ENCODE measurements around the gene COP1. TPM values are rescaled to one million over a fixed set of nuclear protein-coding genes. Genes with fewer than 3 reads are reported as not detected.

COP1 gene
- polyA plus RNA-seq, 3 donors: 44.0 to 74.2 (median 68.6) TPM

DNA sequence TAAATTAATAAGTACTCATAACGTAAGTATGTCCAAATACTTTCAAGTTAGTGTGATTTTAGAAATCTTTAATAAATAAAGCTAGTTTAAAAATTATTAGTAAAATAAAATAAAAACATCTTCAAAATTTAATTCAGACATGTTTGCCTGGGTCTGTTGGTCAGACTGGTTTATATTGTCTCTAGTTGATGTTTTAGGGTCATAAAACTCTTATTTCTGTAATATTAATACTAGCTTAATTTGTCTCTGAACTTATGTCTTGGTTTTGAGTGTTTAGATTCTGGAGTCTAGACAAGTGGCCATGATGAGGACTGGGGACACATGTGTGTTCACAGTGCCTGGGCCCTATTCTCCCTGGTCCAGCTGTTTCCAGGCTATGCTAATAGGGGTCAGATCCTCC lies 279.1 kb downstream of the COP1 start:
- no peak overlapping the region for H3K4me3 ChIP-seq (replicated peaks in 1 of 3; ENCODE audit: low read depth in 2 of 3, low read length in 3 of 3)
- intact Hi-C loops (cut with micrococcal nuclease): no loop called here
- H3K27ac ChIP-seq (ENCODE audit: low read depth in 1 of 2, low read length in 2 of 2): no peak overlapping the region
- no peaks in the 10 kb centered on the region for H4K20me1 ChIP-seq (ENCODE audit: insufficient read depth, low read length)
- H3K9me3 ChIP-seq (replicated peaks in 1 of 2; ENCODE audit: control insufficient read depth in 1 of 2, insufficient read depth in 1 of 2, low read length in 2 of 2): peaks cover 7 to 18% of the 10 kb centered on the region in 2 donors
- H3K27me3 ChIP-seq (ENCODE audit: control insufficient read depth in 2 of 2, insufficient read depth in 2 of 2, low read length in 2 of 2): no peaks in the 10 kb centered on the region
- Mint-ChIP-seq H3K36me3 (peaks cover 12 to 21% of the 10 kb centered on the region in 2 donors), H3K4me3 (no peak overlapping the region), H3K27me3 (ENCODE audit: low read depth in 3 of 3) (no peaks in the 10 kb centered on the region), H3K4me1 (no peaks in the 10 kb centered on the region), H3K9me3 (peaks cover 2 to 19% (median 12%) of the 10 kb centered on the region in 7 donors), H3K27ac (no peak overlapping the region)
- peaks cover 0 to 5% of the 10 kb centered on the region in 2 donors for H3K36me3 ChIP-seq (replicated peaks in 1 of 2; ENCODE audit: control insufficient read depth in 1 of 2, insufficient read depth in 2 of 2, low read length in 2 of 2)
- no peak for DNase-seq
- no peak overlapping the region for H2AFZ ChIP-seq (ENCODE audit: insufficient read depth, low read depth, low read length, poor library complexity, severe bottlenecking)
- no peak overlapping the region for H3K4me2 ChIP-seq (replicated peaks; ENCODE audit: extremely low read depth, low read length, poor library complexity, severe bottlenecking)
- TF ChIP-seq CTCF (IDR thresholded peaks at IDR 0.05): no peak
- WGBS (ENCODE audit: insufficient coverage): no CpG with 5 or more reads among the region's 1 CpG
- no peaks in the 10 kb centered on the region for H3K4me1 ChIP-seq (ENCODE audit: control insufficient read depth in 1 of 2, insufficient read depth in 2 of 2, low read length in 2 of 2)
- no peak overlapping the region for H3K9ac ChIP-seq (ENCODE audit: insufficient read depth, low read length, poor library complexity, severe bottlenecking)
- no peaks in the 10 kb centered on the region for H3K79me2 ChIP-seq (ENCODE audit: insufficient read depth, low read length)

GRCh38 chr1:175922254-175922881 lies 284.7 kb downstream of the COP1 start:
- no peak for TF ChIP-seq CTCF (IDR thresholded peaks at IDR 0.05)
- no peak overlapping the region for H3K9ac ChIP-seq (ENCODE audit: insufficient read depth, low read length, poor library complexity, severe bottlenecking)
- no peaks in the 10 kb centered on the region for H4K20me1 ChIP-seq (ENCODE audit: insufficient read depth, low read length)
- H3K4me3 Mint-ChIP-seq: no peak overlapping the region
- DNase-seq: no peak
- WGBS (ENCODE audit: insufficient coverage): 90% methylated on average over 2 of the region's 3 CpGs
- peaks cover 0 to 3% of the 10 kb centered on the region in 2 donors for H3K36me3 ChIP-seq (replicated peaks in 1 of 2; ENCODE audit: control insufficient read depth in 1 of 2, insufficient read depth in 2 of 2, low read length in 2 of 2)
- H3K27me3 ChIP-seq (ENCODE audit: control insufficient read depth in 2 of 2, insufficient read depth in 2 of 2, low read length in 2 of 2): no peaks in the 10 kb centered on the region
- no peaks in the 10 kb centered on the region for H3K4me1 ChIP-seq (ENCODE audit: control insufficient read depth in 1 of 2, insufficient read depth in 2 of 2, low read length in 2 of 2)
- no peak overlapping the region for H3K4me3 ChIP-seq (replicated peaks in 1 of 3; ENCODE audit: low read depth in 2 of 3, low read length in 3 of 3)
- H3K4me2 ChIP-seq (replicated peaks; ENCODE audit: extremely low read depth, low read length, poor library complexity, severe bottlenecking): no peak overlapping the region
- H3K27ac ChIP-seq (ENCODE audit: low read depth in 1 of 2, low read length in 2 of 2): no peak overlapping the region
- H3K36me3 Mint-ChIP-seq: peaks cover 26 to 31% of the 10 kb centered on the region in 2 donors
- H3K9me3 Mint-ChIP-seq: peaks cover 2 to 8% (median 4%) of the 10 kb centered on the region in 7 donors
- peaks cover 0 to 3% of the 10 kb centered on the region in 2 donors for H3K9me3 ChIP-seq (replicated peaks in 1 of 2; ENCODE audit: control insufficient read depth in 1 of 2, insufficient read depth in 1 of 2, low read length in 2 of 2)
- H2AFZ ChIP-seq (ENCODE audit: insufficient read depth, low read depth, low read length, poor library complexity, severe bottlenecking): no peak overlapping the region
- H3K27me3 Mint-ChIP-seq (ENCODE audit: low read depth in 3 of 3): peaks cover 0 to 2% (median 0%) of the 10 kb centered on the region in 3 donors
- no peaks in the 10 kb centered on the region for H3K4me1 Mint-ChIP-seq
- no peak overlapping the region for H3K27ac Mint-ChIP-seq
- intact Hi-C loops (cut with micrococcal nuclease): no loop called here
- no peaks in the 10 kb centered on the region for H3K79me2 ChIP-seq (ENCODE audit: insufficient read depth, low read length)

Data from CD14-positive monocyte (primary cell).